Fibroblast of lung (primary cell): ENCODE measurements around the gene ABCA5. TPM values are rescaled to one million over a fixed set of nuclear protein-coding genes. Genes with fewer than 3 reads are reported as not detected.

Experiments used
- DNase-seq, 2 donors: peaks; one replicate each; pipeline versions ENCODE4 v3.0.0 to v3.0.0-alpha.2; 2010; ENCODE audit warnings: low read depth in 2 of 2
- H2AFZ ChIP-seq: 2 replicates; pipeline ENCODE4 v1.5.1; 2012; ENCODE audit warnings: low read length, control low read depth, inconsistent platforms
- H3K27ac ChIP-seq: 2 replicates; pipeline ENCODE4 v1.5.1; 2011; ENCODE audit warnings: low read length, control low read depth; ENCODE audit not compliant: insufficient read depth
- H3K27me3 ChIP-seq: 2 replicates; pipeline ENCODE4 v1.5.1; 2011; ENCODE audit warnings: mild to moderate bottlenecking, low read length; ENCODE audit not compliant: control insufficient read depth, insufficient read depth
- H3K36me3 ChIP-seq: 2 replicates; pipeline ENCODE4 v1.5.1; 2011; ENCODE audit warnings: low read length; ENCODE audit not compliant: control insufficient read depth, insufficient read depth
- H3K4me1 ChIP-seq: 2 replicates; pipeline ENCODE4 v1.5.1; 2011; ENCODE audit warnings: low read length; ENCODE audit not compliant: control insufficient read depth, insufficient read depth; ENCODE audit errors: extremely low read depth
- H3K4me2 ChIP-seq: 2 replicates; pipeline ENCODE4 v1.5.1; 2011; ENCODE audit warnings: low read length, control low read depth; ENCODE audit not compliant: insufficient read depth; ENCODE audit errors: extremely low read depth
- H3K4me3 ChIP-seq, 4 experiments: fragments of 200-600 bp in 1 of 4; sonication (generic) in 1 of 4; replicated peaks in 1 of 4; 2 replicates each; pipeline ENCODE4 v1.5.1; 2011 to 2016; ENCODE audit warnings: low read length in 4 of 4, low read depth in 3 of 4, mild to moderate bottlenecking in 3 of 4, control low read depth in 2 of 4, inconsistent platforms in 1 of 4, mixed read lengths in 1 of 4; ENCODE audit not compliant: insufficient read depth in 1 of 4; ENCODE audit errors: control extremely low read depth in 1 of 4
- H3K79me2 ChIP-seq: 2 replicates; pipeline ENCODE4 v1.5.1; 2012; ENCODE audit warnings: mild to moderate bottlenecking, low read length, inconsistent platforms; ENCODE audit not compliant: control insufficient read depth, insufficient read depth
- H3K9ac ChIP-seq: 2 replicates; pipeline ENCODE4 v1.5.1; 2011; ENCODE audit warnings: mild to moderate bottlenecking, low read length, control low read depth; ENCODE audit not compliant: insufficient read depth
- H3K9me3 ChIP-seq: 2 replicates; pipeline ENCODE4 v1.5.1; 2012; ENCODE audit warnings: low read depth, low read length; ENCODE audit not compliant: control insufficient read depth, insufficient read depth
- H4K20me1 ChIP-seq: 2 replicates; pipeline ENCODE4 v1.5.1; 2011; ENCODE audit warnings: low read length; ENCODE audit not compliant: control insufficient read depth, insufficient read depth; ENCODE audit errors: extremely low read depth
- CTCF ChIP-seq, 2 donors: IDR thresholded peaks in 1 of 2; conservative IDR thresholded peaks in 1 of 2; 1 replicate in 1 of 2; 2 replicates in 1 of 2; pipeline ENCODE4 v1.5.1; 2011 to 2012; ENCODE audit warnings: low read length in 2 of 2, control low read depth in 1 of 2, inconsistent platforms in 1 of 2, low read depth in 1 of 2, mild to moderate bottlenecking in 1 of 2
- EZH2 ChIP-seq: IDR thresholded peaks from 2 replicates; pipeline ENCODE4 v1.5.1; 2012; ENCODE audit warnings: low read length, control low read depth, mild to moderate bottlenecking; ENCODE audit errors: missing control alignments
- polyA plus RNA-seq, 2 donors: library from polyadenylated mRNA; depleted of rRNA in 1 of 2; stranded (reverse) in 1 of 2; unstranded in 1 of 2; fragments of >200 nt; gene quantifications; 2 replicates each; pipeline ENCODE4 v1.2.1, GENCODE V29; 2011 to 2012; ENCODE audit warnings: missing spikeins in 1 of 2
- total RNA-seq: library from RNA; depleted of rRNA; stranded (reverse); fragments of >200 nt; gene quantifications from 2 replicates; pipeline ENCODE4 v1.2.1, GENCODE V29; 2014

The ABCA5 gene
- total and polyA plus RNA-seq, 2 donors (not counting 1 experiment from before 2014, with no cell fraction given), result 13.1 to 17.5 TPM

GRCh38 chr17:69344939-69345338 lies 18.0 kb upstream of the ABCA5 start:
- Histone ChIP-seq H3K27ac (no peak overlapping the region), H3K79me2 (no peaks in the 10 kb centered on the region), H4K20me1 (no peaks in the 10 kb centered on the region), H3K4me3 (no peak overlapping the region), H3K9ac (no peak overlapping the region), H2AFZ (no peak overlapping the region), H3K4me1 (no peaks in the 10 kb centered on the region), H3K4me2 (no peak overlapping the region), H3K36me3 (no peaks in the 10 kb centered on the region), H3K9me3 (no peaks in the 10 kb centered on the region), H3K27me3 (no peaks in the 10 kb centered on the region)
- DNase-seq, result peak in 1 of 2 donors; percentile 20
- no peak for TF ChIP-seq EZH2
- no peak for TF ChIP-seq CTCF (conservative IDR thresholded peaks at IDR 0.05 in 1 of 2, IDR thresholded peaks at IDR 0.05 in 1 of 2; ENCODE audit: low read depth in 1 of 2, low read length in 2 of 2)

GRCh38 chr17:69342896-69343644 lies 16.1 kb upstream of the ABCA5 start:
- no peak for TF ChIP-seq EZH2
- no peak for TF ChIP-seq CTCF (conservative IDR thresholded peaks at IDR 0.05 in 1 of 2, IDR thresholded peaks at IDR 0.05 in 1 of 2; ENCODE audit: low read depth in 1 of 2, low read length in 2 of 2)
- H3K79me2 ChIP-seq, result no peaks in the 10 kb centered on the region
- H3K4me1 ChIP-seq, result no peaks in the 10 kb centered on the region
- H3K4me2 ChIP-seq, result no peak overlapping the region
- H4K20me1 ChIP-seq, result no peaks in the 10 kb centered on the region
- H3K9me3 ChIP-seq, result no peaks in the 10 kb centered on the region
- H3K9ac ChIP-seq, result no peak overlapping the region
- no peak overlapping the region for H2AFZ ChIP-seq
- DNase-seq, result no peak
- H3K36me3 ChIP-seq, result no peaks in the 10 kb centered on the region
- H3K27ac ChIP-seq, result no peak overlapping the region
- H3K4me3 ChIP-seq, result no peak overlapping the region
- no peaks in the 10 kb centered on the region for H3K27me3 ChIP-seq

- no peak overlapping the region for H3K4me3 ChIP-seq
- H3K9ac ChIP-seq, result no peak overlapping the region
- H3K36me3 ChIP-seq, result no peaks in the 10 kb centered on the region
- H3K9me3 ChIP-seq, result no peaks in the 10 kb centered on the region
- H3K4me1 ChIP-seq, result no peaks in the 10 kb centered on the region
- H3K4me2 ChIP-seq, result no peak overlapping the region
- H4K20me1 ChIP-seq, result no peaks in the 10 kb centered on the region
- H3K27me3 ChIP-seq, result no peaks in the 10 kb centered on the region
- H3K27ac ChIP-seq, result no peak overlapping the region
- H3K79me2 ChIP-seq, result no peaks in the 10 kb centered on the region
- peak in 1 of 2 donors; percentile 37 for DNase-seq
- no peak for TF ChIP-seq EZH2
- TF ChIP-seq CTCF (conservative IDR thresholded peaks at IDR 0.05 in 1 of 2, IDR thresholded peaks at IDR 0.05 in 1 of 2; ENCODE audit: low read depth in 1 of 2, low read length in 2 of 2), result no peak
- no peak overlapping the region for H2AFZ ChIP-seq
These were observed 13.0 kb upstream of the ABCA5 start for GRCh38 chr17:69339937-69340336.
